CD4-positive, alpha-beta T cell treated with Interleukin-17A for 1 hour (primary cell): Measurements from ENCODE around the gene POLE3.
"Not testable (repeated sequence)": the region's sequence is repeated elsewhere in the genome, so short reads cannot be mapped to it uniquely, and the experiment has no call there.

ENCODE experiments used
- DNase-seq: peaks from one replicate; pipeline ENCODE4 v3.0.0-alpha.2; 2020

POLE3 gene

DNA sequence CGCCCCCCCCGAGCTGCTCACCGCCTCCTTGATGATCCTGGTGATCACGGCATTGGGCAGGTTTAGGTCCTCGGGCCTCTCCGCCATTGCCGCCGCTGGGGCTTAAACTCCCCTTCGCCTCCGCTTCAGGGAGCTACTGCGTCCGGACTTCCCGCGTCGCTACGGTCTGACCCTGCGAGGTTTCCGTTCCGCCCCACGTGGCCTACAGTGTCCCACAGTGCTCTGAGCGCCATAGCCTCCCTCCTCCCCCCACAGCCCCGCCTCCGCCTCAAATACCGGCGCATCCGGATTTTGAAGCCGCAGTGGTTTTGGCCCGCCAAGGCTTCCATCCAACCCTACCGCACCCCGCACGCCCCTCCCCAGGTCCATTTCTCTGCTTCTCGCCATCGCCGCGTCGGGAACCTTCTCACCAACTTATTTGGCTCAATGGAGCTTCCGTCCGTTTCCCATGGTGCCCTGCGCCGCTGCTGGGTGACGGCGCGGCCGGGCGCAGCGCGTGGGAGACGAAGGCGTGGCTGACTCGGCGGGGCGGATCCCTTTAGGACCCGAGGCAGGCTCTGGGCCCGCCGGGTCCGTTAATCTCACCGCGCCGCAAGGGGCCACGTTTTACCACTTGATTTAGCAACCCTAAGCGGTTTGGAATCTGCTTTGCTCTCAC is at the start of gene POLE3, which contains the start of gene C9orf43:
TSS of gene POLE3 (minus strand) at position 469 of the 658 bp plus-strand sequence. CDS start at position 87, 382 bp downstream.
TSS of gene C9orf43 (plus strand) at position 541 of the 658 bp plus-strand sequence. CDS start 2,747 bp downstream, outside the sequence.
- DNase-seq: peak; percentile 95

DNA sequence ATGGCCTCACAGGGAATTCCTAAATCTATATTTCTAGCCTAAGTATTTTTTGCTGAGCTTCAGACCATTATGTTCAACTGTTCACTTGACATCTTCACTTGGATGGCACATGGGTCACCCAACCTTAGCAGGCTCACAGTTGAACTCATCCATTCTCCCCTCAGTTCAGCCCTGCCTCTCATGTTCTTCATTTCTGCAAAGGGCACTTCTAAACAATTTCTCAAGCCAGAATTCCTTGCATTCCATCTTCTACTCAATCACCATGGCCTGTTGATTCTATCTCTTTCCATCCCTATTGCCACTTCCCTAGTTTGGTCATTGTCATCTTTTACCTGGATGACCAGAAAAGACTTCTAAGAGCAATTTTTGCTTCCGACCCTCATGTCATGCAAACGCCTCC is 45.8 kb upstream of the POLE3 start:
- DNase-seq: no peak

DNA sequence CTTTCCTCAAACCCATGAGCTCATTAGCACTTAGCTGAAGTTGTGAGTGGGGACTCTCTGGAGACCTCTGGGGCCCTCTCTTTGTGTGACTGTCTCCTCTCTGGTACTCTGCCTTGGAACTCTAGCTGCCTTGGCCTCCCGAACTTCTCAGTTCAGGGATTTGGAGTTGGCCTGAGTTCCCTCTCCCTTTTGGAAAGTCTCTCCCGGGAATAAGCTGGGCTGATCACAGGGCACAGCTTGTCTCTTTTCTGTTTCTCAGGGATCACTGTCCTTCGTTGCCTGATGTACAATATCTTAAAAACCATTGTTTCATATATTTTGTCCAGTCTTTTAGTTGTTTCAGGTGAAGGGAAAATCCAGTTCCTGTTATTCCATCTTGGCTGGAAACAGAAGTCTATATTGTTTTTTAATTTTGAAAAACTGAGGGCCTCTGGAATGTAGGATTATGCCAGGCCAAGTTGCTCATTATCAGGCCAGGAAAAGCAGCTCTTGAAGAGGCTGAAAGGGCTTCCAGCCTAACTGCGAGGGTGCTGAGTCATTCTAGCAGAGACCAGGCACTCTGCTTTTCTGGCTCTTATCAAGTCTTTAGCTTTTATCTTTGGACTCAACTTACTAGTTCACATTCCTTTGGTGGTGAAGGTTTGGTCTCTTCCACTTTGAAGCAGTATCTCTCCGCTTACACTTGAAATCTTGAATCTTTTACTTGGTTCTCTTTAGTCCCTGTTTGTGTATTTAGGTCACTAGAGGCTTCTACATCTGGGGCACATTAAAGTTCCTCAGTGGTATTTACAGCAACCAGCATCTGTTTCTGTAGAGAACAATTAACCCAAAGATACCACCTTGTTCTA is 44.7 kb upstream of the POLE3 start:
- no peak for DNase-seq

- DNase-seq: no peak
Observed at GRCh38 chr9:113452113-113452605, 41.7 kb upstream of the POLE3 start.

DNA sequence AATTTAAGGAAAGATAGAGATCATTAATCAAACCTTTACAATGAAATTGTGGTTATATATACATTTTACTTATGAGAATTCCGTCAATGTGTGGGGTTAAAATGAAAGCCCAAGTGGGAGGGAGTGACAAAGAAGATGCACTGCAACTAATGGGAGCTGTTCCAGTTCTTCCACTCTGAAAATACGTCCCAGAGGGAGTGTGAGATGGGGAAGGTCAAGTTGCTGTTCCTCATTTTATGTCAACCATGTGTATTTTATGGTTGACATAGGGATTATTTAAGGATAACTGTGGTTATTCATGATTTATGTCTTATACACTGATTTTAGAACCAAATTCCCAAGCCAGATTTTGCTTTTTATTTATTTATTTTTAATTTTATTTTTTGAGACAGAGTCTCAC is 38.9 kb upstream of the POLE3 start:
- DNase-seq: no peak

DNA sequence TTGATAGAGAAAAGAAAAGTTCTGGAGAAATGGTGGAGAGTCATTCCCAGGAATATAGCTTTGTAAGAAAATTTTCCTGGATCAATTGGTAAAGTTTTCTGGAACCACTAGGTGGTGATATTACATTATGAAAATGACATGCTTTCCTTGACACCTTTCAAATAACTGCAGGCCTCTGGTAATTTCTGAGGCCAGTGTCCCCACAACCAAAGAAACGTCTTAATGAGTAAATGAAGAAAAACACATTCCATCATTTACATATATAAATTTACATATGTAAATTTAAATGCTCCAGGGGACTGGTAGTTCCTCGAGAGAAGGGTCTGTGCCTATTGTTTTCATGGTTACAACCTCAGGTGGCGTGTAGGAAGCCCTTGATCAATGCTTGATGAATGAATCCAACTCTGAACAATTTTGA is 35.9 kb upstream of the POLE3 start:
- DNase-seq: peak; percentile 56

GRCh38 chr9:113444736-113445135 is 34.3 kb upstream of the POLE3 start:
- no peak for DNase-seq

GRCh38 chr9:113437716-113438115 is 27.2 kb upstream of the POLE3 start:
- DNase-seq: not testable (repeated sequence)

DNA sequence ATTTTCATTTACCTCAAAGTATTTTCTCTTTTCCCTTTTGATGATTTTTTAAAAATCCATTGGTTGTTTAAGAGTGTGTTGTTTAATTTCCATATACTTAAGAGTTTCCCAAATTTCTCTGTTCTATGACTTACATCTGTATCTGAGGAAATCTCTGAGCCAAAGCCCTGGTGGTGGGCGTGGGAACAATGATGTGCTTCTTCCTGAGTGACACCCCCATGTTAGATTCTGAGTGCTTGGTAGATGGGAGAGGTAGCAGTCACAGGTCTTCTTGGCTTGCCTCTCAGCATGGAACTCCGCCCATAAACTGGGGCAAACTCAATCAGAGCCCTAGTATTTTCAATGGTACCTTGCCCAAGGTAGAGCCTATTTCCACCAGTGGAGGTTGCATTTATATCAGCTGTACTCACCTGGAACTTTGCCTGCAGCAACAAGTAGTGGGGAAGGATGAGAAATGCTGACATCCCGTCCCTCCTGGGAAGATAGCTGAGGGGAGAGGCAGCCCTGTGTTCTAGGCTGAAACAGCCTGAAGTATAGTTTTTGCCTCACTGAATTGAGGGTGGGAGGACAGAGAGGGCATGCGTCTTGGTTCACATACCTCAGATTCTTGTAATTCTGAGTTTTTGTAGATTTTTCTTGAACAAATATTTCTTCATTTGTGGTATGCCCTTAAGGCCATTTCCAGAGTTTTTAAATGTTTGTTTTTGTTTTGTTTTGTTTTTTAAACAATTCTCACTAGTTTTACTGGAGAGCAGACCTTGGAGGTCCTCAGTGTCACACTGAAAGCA is 26.4 kb upstream of the POLE3 start:
- no peak for DNase-seq

- no peak for DNase-seq
Observed at GRCh38 chr9:113431191-113431590, 20.7 kb upstream of the POLE3 start.

- no peak for DNase-seq
Observed at GRCh38 chr9:113428062-113428615, 17.7 kb upstream of the POLE3 start.

GRCh38 chr9:113427629-113428028 is 17.2 kb upstream of the POLE3 start:
- DNase-seq: no peak

DNA sequence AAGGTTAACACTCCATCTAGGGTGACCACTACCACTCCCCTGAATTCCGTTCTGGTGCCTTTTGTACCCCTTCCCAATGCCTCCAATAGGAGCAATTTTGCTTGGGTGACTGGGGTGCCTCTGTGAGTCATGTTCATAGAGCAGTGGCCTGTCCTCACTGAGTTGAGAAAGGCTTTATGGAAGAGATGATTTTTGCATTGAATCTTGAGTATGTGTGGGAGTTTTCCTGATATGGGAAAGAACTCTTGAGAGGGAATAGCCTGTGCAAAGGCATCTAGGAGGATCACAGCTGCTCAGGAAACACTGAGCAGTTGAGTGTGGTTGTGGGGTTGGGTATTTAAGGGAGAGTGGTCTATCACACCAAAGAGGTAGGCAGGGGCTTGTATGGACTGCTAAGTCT is 16.2 kb upstream of the POLE3 start:
- no peak for DNase-seq

DNA sequence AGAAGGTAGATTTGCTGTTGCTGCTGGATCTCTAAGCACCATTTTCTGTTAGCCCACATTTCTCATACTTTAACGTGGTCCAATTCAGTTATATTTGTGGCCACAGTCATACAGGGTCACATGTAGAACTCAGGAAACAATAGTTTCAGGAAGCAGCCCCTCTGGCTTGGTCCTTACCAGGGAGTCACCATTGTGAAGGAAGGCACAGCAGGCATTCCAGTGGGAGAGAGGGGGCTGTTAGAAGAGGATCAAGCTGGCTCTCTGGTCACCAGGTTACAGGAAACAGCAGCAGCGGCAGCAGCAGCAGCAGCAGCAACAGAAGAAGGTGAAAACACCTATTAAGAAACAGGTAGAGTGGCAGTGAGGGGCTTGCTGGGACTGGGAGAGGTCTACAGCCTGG is 14.6 kb upstream of the POLE3 start:
- DNase-seq: no peak

DNA sequence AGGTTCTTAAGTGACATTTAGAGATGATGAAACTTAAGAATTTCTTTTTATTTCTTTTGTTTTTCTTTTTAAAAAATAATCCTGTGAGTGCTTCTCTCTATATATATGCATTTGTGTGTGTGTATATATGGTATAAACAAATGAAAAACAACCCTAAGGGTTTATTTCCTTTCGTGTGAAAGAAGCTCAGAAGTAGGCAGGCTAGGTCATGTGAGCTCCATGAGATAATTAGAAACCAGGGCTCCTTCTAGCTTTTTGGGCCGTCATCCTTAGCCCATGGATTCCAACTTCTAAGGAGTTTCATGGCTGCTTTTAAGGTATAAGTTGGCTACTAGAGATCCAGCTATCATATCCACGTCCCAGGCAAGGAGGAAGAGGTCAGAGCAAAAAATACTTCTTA is 11.3 kb upstream of the POLE3 start:
- no peak for DNase-seq

GRCh38 chr9:113417370-113417769 is 6.9 kb upstream of the POLE3 start:
- no peak for DNase-seq

DNA sequence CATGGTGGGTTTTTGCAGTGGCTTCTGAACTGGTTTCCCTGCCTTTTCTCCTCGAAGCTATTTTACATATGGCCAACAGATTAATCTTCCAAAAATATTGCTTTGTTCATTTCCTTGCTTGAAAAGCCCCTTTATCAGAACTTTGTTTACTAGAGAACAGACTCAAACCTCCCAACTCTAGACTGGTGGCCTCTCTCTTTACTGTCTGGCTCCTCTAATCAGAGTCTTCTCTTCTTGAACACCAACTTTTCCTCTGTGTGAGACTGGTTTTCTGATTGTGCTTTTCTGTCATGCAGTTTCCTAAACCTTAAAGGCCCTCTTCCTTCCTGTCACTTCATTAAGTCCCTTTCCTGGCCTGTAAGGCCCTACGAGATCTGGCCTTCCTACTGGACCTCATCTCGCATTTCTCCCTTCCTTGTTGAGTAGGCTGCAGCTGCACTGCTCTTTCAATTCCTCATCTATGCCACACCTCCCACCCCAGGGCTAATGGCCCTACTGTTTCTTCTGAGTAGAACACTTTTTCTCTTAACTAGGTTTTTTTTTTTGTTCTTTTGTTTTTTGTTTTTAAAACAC is 5.8 kb upstream of the POLE3 start:
- no peak for DNase-seq

- DNase-seq: no peak
Observed at GRCh38 chr9:113409883-113410206, 630 bp downstream of the POLE3 start.

GRCh38 chr9:113409481-113409880 is 994 bp downstream of the POLE3 start:
- DNase-seq: no peak

GRCh38 chr9:113406873-113407511 is 3.5 kb downstream of the POLE3 start:
- DNase-seq: peak; percentile 76

- not testable (repeated sequence) for DNase-seq
Observed at GRCh38 chr9:113406353-113406752, 4.1 kb downstream of the POLE3 start.

GRCh38 chr9:113403646-113404045 is 6.8 kb downstream of the POLE3 start:
- DNase-seq: no peak
